Measurements from ENCODE around the gene FRMPD4.

The FRMPD4 gene

GRCh38 chrX:12447448-12448064 is 309.3 kb downstream of the FRMPD4 start:
- no peak for DNase-seq (ENCODE audit: low read depth)
- H3K4me3 ChIP-seq (ENCODE audit: low read depth, low read length), result no peak overlapping the region
- no peak for TF ChIP-seq CTCF (IDR thresholded peaks at IDR 0.05; ENCODE audit: low read depth, low read length, missing control alignments)

GRCh38 chrX:12452268-12452667 is 314.0 kb downstream of the FRMPD4 start:
- no peak for DNase-seq (ENCODE audit: low read depth)

GRCh38 chrX:12460929-12461328 is 322.7 kb downstream of the FRMPD4 start:
- TF ChIP-seq CTCF (IDR thresholded peaks at IDR 0.05; ENCODE audit: low read depth, low read length, missing control alignments), result no peak
- DNase-seq (ENCODE audit: low read depth), result no peak
- H3K4me3 ChIP-seq (ENCODE audit: low read depth, low read length), result no peak overlapping the region

More at GRCh38 chrX:12452268-12452667, 314.0 kb downstream of the FRMPD4 start:
- no peak overlapping the region for H3K4me3 ChIP-seq (ENCODE audit: low read depth, low read length)
- no peak for TF ChIP-seq CTCF (IDR thresholded peaks at IDR 0.05; ENCODE audit: low read depth, low read length, missing control alignments)

GRCh38 chrX:12463052-12463451 is 324.8 kb downstream of the FRMPD4 start:
- H3K4me3 ChIP-seq (ENCODE audit: low read depth, low read length), result no peak overlapping the region
- no peak for TF ChIP-seq CTCF (IDR thresholded peaks at IDR 0.05; ENCODE audit: low read depth, low read length, missing control alignments)
- DNase-seq (ENCODE audit: low read depth), result no peak

- H3K4me3 ChIP-seq (ENCODE audit: low read depth, low read length), result no peak overlapping the region
- TF ChIP-seq CTCF (IDR thresholded peaks at IDR 0.05; ENCODE audit: low read depth, low read length, missing control alignments), result no peak
- no peak for DNase-seq (ENCODE audit: low read depth)
These were observed 325.6 kb downstream of the FRMPD4 start for GRCh38 chrX:12463873-12464272.

GRCh38 chrX:12467321-12467720 is 329.0 kb downstream of the FRMPD4 start:
- no peak overlapping the region for H3K4me3 ChIP-seq (ENCODE audit: low read depth, low read length)
- no peak for TF ChIP-seq CTCF (IDR thresholded peaks at IDR 0.05; ENCODE audit: low read depth, low read length, missing control alignments)

GRCh38 chrX:12469296-12469695 is 331.0 kb downstream of the FRMPD4 start:
- no peak overlapping the region for H3K4me3 ChIP-seq (ENCODE audit: low read depth, low read length)
- no peak for TF ChIP-seq CTCF (IDR thresholded peaks at IDR 0.05; ENCODE audit: low read depth, low read length, missing control alignments)
- no peak for DNase-seq (ENCODE audit: low read depth)

More at GRCh38 chrX:12467321-12467720, 329.0 kb downstream of the FRMPD4 start:
- no peak for DNase-seq (ENCODE audit: low read depth)

Measured in GM12864 (cell line).